Measurements from ENCODE around the gene DSCAML1. TPM values are rescaled to one million over a fixed set of nuclear protein-coding genes. Genes with fewer than 3 reads are reported as not detected.

Gene DSCAML1
- total and polyA plus RNA-seq, 2 of the 8 experiments (the other 6 are each of a cell fraction or from before 2014, with no cell fraction given), result 0.19 to 0.24 TPM

- Histone ChIP-seq H3K4me3 (ENCODE audit: extremely low read depth in 1 of 4, insufficient read depth in 2 of 4, low read depth in 3 of 4, low read length in 4 of 4) (peak overlapping the region; percentile 23 to 72 (median 54)), H3K4ac (replicated peaks; ENCODE audit: insufficient read length, low read depth, low read length) (no peak overlapping the region), H2AFZ (ENCODE audit: low read length) (peak overlapping the region; percentile 94), H4K8ac (ENCODE audit: extremely low read depth, insufficient read depth, low read length) (no peak overlapping the region), H4K5ac (ENCODE audit: insufficient read length, low read depth, low read length) (no peak overlapping the region), H3K9ac (replicated peaks in 1 of 4; ENCODE audit: extremely low read depth in 1 of 4, low read depth in 3 of 4, low read length in 3 of 4) (no peak overlapping the region), H3K27ac (ENCODE audit: low read depth, low read length) (no peak overlapping the region), H3K18ac (ENCODE audit: extremely low read depth, low read length) (peak overlapping the region; percentile 78), H3K23ac (ENCODE audit: insufficient read length) (no peak overlapping the region), H2BK5ac (ENCODE audit: low read depth, low read length) (peak overlapping the region; percentile 52; the same call in 1 of the 2 replicates), H3K4me2 (ENCODE audit: insufficient read depth in 1 of 2, low read depth in 2 of 2, low read length in 2 of 2) (peak overlapping the region; percentile 79 to 100), H3K23me2 (ENCODE audit: low read depth, low read length) (peaks cover 16% of the 10 kb centered on the region), H4K91ac (replicated peaks; ENCODE audit: insufficient read length, low read length) (no peak overlapping the region), H3K79me2 (ENCODE audit: control insufficient read depth in 1 of 2, insufficient read depth in 2 of 2, low read length in 2 of 2) (no peaks in the 10 kb centered on the region), H3K56ac (replicated peaks; ENCODE audit: insufficient read length, low read depth, low read length) (no peak overlapping the region), H3K4me1 (replicated peaks in 1 of 4; ENCODE audit: control insufficient read depth in 3 of 4, insufficient read depth in 4 of 4, low read length in 3 of 4) (peaks cover 0 to 13% (median 6%) of the 10 kb centered on the region in 4 experiments; a peak in 5 of 7 replicates), H3K14ac (ENCODE audit: insufficient read length) (no peak overlapping the region), H2BK20ac (ENCODE audit: low read length) (no peak overlapping the region; the same call in 1 of the 2 replicates), H3K9me3 (ENCODE audit: insufficient read depth in 2 of 2, low read depth in 1 of 2, low read length in 1 of 2) (no peaks in the 10 kb centered on the region), H2BK120ac (replicated peaks; ENCODE audit: low read depth, low read length) (no peak overlapping the region), H2AK5ac (ENCODE audit: low read depth, low read length) (no peak overlapping the region), H2BK15ac (ENCODE audit: low read length) (no peak overlapping the region), H4K20me1 (replicated peaks in 1 of 2; ENCODE audit: control insufficient read depth in 1 of 2, insufficient read depth in 2 of 2, low read length in 2 of 2) (peaks cover 0 to 2% of the 10 kb centered on the region in 2 experiments), H2BK12ac (ENCODE audit: low read depth, low read length) (no peak overlapping the region; the same call in 1 of the 2 replicates), H3K27me3 (replicated peaks in 1 of 4; ENCODE audit: control insufficient read depth in 3 of 4, extremely low read depth in 1 of 4, insufficient read depth in 3 of 4, low read length in 3 of 4) (peaks cover 27 to 66% (median 58%) of the 10 kb centered on the region in 4 experiments), H3K36me3 (ENCODE audit: control insufficient read depth in 2 of 4, insufficient read depth in 4 of 4, low read length in 3 of 4) (no peaks in the 10 kb centered on the region), H3K79me1 (ENCODE audit: low read depth, low read length) (no peaks in the 10 kb centered on the region)
- FAIRE-seq (no peak), DNase-seq (ENCODE audit: low read depth in 1 of 2, low spot score in 2 of 2) (peak in 1 of 2 experiments; percentile 67)
- WGBS, 2 experiments (ENCODE audit: extremely low coverage in 1 of 2, insufficient coverage in 1 of 2, insufficient read length in 1 of 2, insufficient replicate concordance in 2 of 2, low coverage in 1 of 2, low lambda C conversion rate in 2 of 2, missing lambda C conversion rate in 1 of 2), result 3% methylated on average over 52 of the region's 53 CpGs; no CpG with 5 or more reads in 1 of the 2 experiments
- ChIA-PET POLR2A (ENCODE audit: partially characterized antibody) (no interaction called here), CTCF (ENCODE audit: partially characterized antibody) (interaction anchor here (3.6 to 5.1 kb wide), 2 partner anchors 12 to 370 kb away, joined by 10 to 30 read pairs; no protein-coding TSS in a partner anchor)
- TF ChIP-seq BACH1 (IDR thresholded peaks at IDR 0.05; ENCODE audit: low read length) (no peak), ASH2L (IDR thresholded peaks at IDR 0.05; ENCODE audit: low read length) (no peak), SP4 (IDR thresholded peaks at IDR 0.05; ENCODE audit: low read length) (no peak), TCF12 (IDR thresholded peaks at IDR 0.05; ENCODE audit: low read depth, low read length) (no peak), EZH2 (IDR thresholded peaks at IDR 0.05; ENCODE audit: low read depth, low read length, severe bottlenecking) (peak; percentile 87), SUZ12 (IDR thresholded peaks at IDR 0.05; ENCODE audit: low read length) (peak; percentile 79), RNF2 (IDR thresholded peaks at IDR 0.05; ENCODE audit: borderline replicate concordance, low read depth, low read length, missing control alignments, poor library complexity, severe bottlenecking) (peak; percentile 52), JUN (IDR thresholded peaks at IDR 0.05; ENCODE audit: low read depth, low read length) (no peak), FOSL1 (IDR thresholded peaks at IDR 0.05; ENCODE audit: insufficient read depth, low read depth, low read length) (no peak), TEAD4 (IDR thresholded peaks at IDR 0.05; ENCODE audit: low read depth, low read length) (no peak)
- TF ChIP-seq, protein P1, sequence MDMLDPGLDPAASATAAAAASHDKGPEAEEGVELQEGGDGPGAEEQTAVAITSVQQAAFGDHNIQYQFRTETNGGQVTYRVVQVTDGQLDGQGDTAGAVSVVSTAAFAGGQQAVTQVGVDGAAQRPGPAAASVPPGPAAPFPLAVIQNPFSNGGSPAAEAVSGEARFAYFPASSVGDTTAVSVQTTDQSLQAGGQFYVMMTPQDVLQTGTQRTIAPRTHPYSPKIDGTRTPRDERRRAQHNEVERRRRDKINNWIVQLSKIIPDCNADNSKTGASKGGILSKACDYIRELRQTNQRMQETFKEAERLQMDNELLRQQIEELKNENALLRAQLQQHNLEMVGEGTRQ (IDR thresholded peaks at IDR 0.05; ENCODE audit: low read length), result no peak
Observed at GRCh38 chr11:117795638-117796455, 1.2 kb downstream of the DSCAML1 start.

Data from H1 (cell line).